HepG2 (cell line): ENCODE data around the gene SGTB. TPM values are rescaled to one million over a fixed set of nuclear protein-coding genes. Genes with fewer than 3 reads are reported as not detected.

Experiments
- AGO2 ChIP-seq: fragments of 200-400 bp; formaldehyde crosslinking; optimal IDR thresholded peaks from 2 replicates; pipeline ENCODE3; 2017; ENCODE audit warnings: mild to moderate bottlenecking, low read depth, low read length, moderate library complexity
- FLYWCH1 ChIP-seq: sonication (generic); formaldehyde crosslinking; IDR thresholded peaks from 2 replicates; pipeline ENCODE4 v1.8.1; 2023; ENCODE audit warnings: mild to moderate bottlenecking, missing genetic modification reagents
- HMG20A ChIP-seq: IDR thresholded peaks from 2 replicates; pipeline ENCODE4 v1.6.1; 2016; ENCODE audit warnings: borderline replicate concordance
- HMGXB4 ChIP-seq, 2 experiments: sonication (generic) in 1 of 2; formaldehyde crosslinking in 1 of 2; IDR thresholded peaks; 2 replicates each; pipeline versions ENCODE4 v1.4.0 to v1.6.1; 2018 to 2020; ENCODE audit warnings: missing genetic modification reagents in 2 of 2, borderline replicate concordance in 1 of 2, low read depth in 1 of 2, mild to moderate bottlenecking in 1 of 2, missing biosample characterization in 1 of 2
- ISX ChIP-seq: sonication (generic); formaldehyde crosslinking; conservative IDR thresholded peaks from 2 replicates; pipeline ENCODE4 v1.5.0; 2020; ENCODE audit warnings: missing genetic modification reagents
- PRDM4 ChIP-seq: sonication (generic); formaldehyde crosslinking; IDR thresholded peaks from 2 replicates; pipeline ENCODE4 v1.9.0; 2021; ENCODE audit warnings: missing genetic modification reagents, borderline replicate concordance
- SMAD1 ChIP-seq: sonication (generic); formaldehyde crosslinking; IDR thresholded peaks from 2 replicates; pipeline ENCODE4 v1.4.0; 2020; ENCODE audit warnings: missing genetic modification reagents, low read depth, mild to moderate bottlenecking, borderline replicate concordance
- TBP ChIP-seq: sonication (generic); formaldehyde crosslinking; IDR thresholded peaks from 2 replicates; pipeline ENCODE4 v1.5.0; 2020; ENCODE audit warnings: missing genetic modification reagents
- TEAD2 ChIP-seq: sonication (generic); formaldehyde crosslinking; IDR thresholded peaks from 2 replicates; pipeline ENCODE4 v1.9.0; 2021; ENCODE audit warnings: missing genetic modification reagents
- WIZ ChIP-seq: sonication (generic); formaldehyde crosslinking; IDR thresholded peaks from 2 replicates; pipeline ENCODE4 v1.5.1; 2020; ENCODE audit warnings: mild to moderate bottlenecking, missing genetic modification reagents
- YEATS2 ChIP-seq: sonication (generic); formaldehyde crosslinking; IDR thresholded peaks from 2 replicates; pipeline ENCODE4 v1.4.0; 2020; ENCODE audit warnings: missing genetic modification reagents, borderline replicate concordance
- ZBTB26 ChIP-seq: IDR thresholded peaks from 2 replicates; pipeline ENCODE4 v1.6.1; 2016; ENCODE audit warnings: missing compliant biosample characterization, missing genetic modification reagents, borderline replicate concordance
- ZMAT3 ChIP-seq: sonication (generic); formaldehyde crosslinking; conservative IDR thresholded peaks from 2 replicates; pipeline ENCODE4 v1.7.0; 2021; ENCODE audit warnings: missing genetic modification reagents
- ZNF138 ChIP-seq: sonication (generic); formaldehyde crosslinking; IDR thresholded peaks from 2 replicates; pipeline ENCODE4 v1.5.0; 2020; ENCODE audit warnings: mild to moderate bottlenecking, low read depth, missing genetic modification reagents
- ZNF446 ChIP-seq: sonication (generic); formaldehyde crosslinking; IDR thresholded peaks from 2 replicates; pipeline ENCODE4 v1.5.0; 2020; ENCODE audit warnings: mild to moderate bottlenecking, missing genetic modification reagents
- ZNF792 ChIP-seq: IDR thresholded peaks from 2 replicates; pipeline ENCODE4 v1.6.1; 2016
- ZNF841 ChIP-seq: sonication (generic); formaldehyde crosslinking; IDR thresholded peaks from 2 replicates; pipeline ENCODE4 v1.8.1; 2023; ENCODE audit warnings: missing genetic modification reagents, borderline replicate concordance
- ZSCAN31 ChIP-seq: sonication (generic); formaldehyde crosslinking; IDR thresholded peaks from 2 replicates; pipeline ENCODE4 v1.5.0; 2020; ENCODE audit warnings: low read depth, mild to moderate bottlenecking, missing genetic modification reagents
- polyA plus RNA-seq, 8 experiments: library from polyadenylated mRNA; depleted of rRNA in 3 of 8; stranded (reverse) in 7 of 8; unstranded in 1 of 8; fragments of >200 nt; fragmentation: Illumina TruSeq in 4 of 8; extraction: Trizol in 4 of 8; gene quantifications; 2 replicates each; pipeline versions ENCODE4 v1.2.1 to v1.2.3, GENCODE V29; 2011 to 2016; ENCODE audit warnings: low read depth in 4 of 8, missing spikeins in 1 of 8, mixed read lengths in 1 of 8; ENCODE audit not compliant: insufficient read depth in 1 of 8
- total RNA-seq, 5 experiments: library from RNA; depleted of rRNA; stranded (reverse); fragments of >200 nt; fragmentation: Illumina TruSeq; extraction: Trizol; gene quantifications; 2 replicates each; pipeline ENCODE4 v1.2.3, GENCODE V29; 2016; ENCODE audit warnings: low read depth in 1 of 5

SGTB gene
- total and polyA plus RNA-seq, 2 of the 13 experiments (the other 11 are each of a cell fraction or from before 2014, with no cell fraction given) = 5.2 to 11.2 TPM

GRCh38 chr5:65721720-65722574 is at the start of gene SGTB, which contains the start of gene NLN (continued):
- TF ChIP-seq SMAD1 (CRISPR knock-in tag) (no peak), ZNF446 (CRISPR knock-in tag) (0 out of 2 replicates have a peak, but pooled peaks have one; percentile 75), ISX (CRISPR knock-in tag) (no peak), HMGXB4 (CRISPR knock-in tag; IDR thresholded peaks at IDR 0.05; ENCODE audit: borderline replicate concordance in 1 of 2, low read depth in 1 of 2) (peak; percentile 66 to 92; a peak in 3 of 4 replicates), ZNF138 (CRISPR knock-in tag) (0 out of 2 replicates have a peak, but pooled peaks have one; percentile 55), HMG20A (CRISPR knock-in tag) (no peak), TBP (CRISPR knock-in tag) (no peak), ZMAT3 (CRISPR knock-in tag) (peak; percentile 71; the same call in 1 of the 2 replicates), TEAD2 (no peak), ZNF792 (CRISPR knock-in tag) (no peak), PRDM4 (CRISPR knock-in tag) (no peak), FLYWCH1 (CRISPR knock-in tag) (no peak), AGO2 (peak; percentile 58), ZSCAN31 (CRISPR knock-in tag) (0 out of 2 replicates have a peak, but pooled peaks have one; percentile 31), YEATS2 (CRISPR knock-in tag) (0 out of 2 replicates have a peak, but pooled peaks have one; percentile 15), ZBTB26 (CRISPR knock-in tag) (no peak), WIZ (CRISPR knock-in tag) (no peak), ZNF841 (CRISPR knock-in tag) (no peak)
